Measurements from ENCODE around the gene FAM162A.
A peak's percentile ranks its signal among the peaks of the same experiment; 100 is the strongest.

FAM162A gene

GRCh38 chr3:122350814-122351418 is 33.1 kb upstream of the FAM162A start:
- ATAC-seq = 0 out of 3 replicates have a peak, but pooled peaks have one; percentile 36

GRCh38 chr3:122351612-122352011 is 32.4 kb upstream of the FAM162A start:
- TF ChIP-seq SNAI2 (CRISPR knock-in tag; IDR thresholded peaks at IDR 0.05) (no peak), ZFP3 (CRISPR knock-in tag; IDR thresholded peaks at IDR 0.05) (no peak), BACH2 (CRISPR knock-in tag; IDR thresholded peaks at IDR 0.05; ENCODE audit: borderline replicate concordance) (no peak), CREB5 (CRISPR knock-in tag; IDR thresholded peaks at IDR 0.05; ENCODE audit: low read depth) (no peak), TOX (CRISPR knock-in tag; IDR thresholded peaks at IDR 0.05; ENCODE audit: borderline replicate concordance) (no peak), POU6F1 (CRISPR knock-in tag; IDR thresholded peaks at IDR 0.05; ENCODE audit: borderline replicate concordance, low read depth) (no peak), PATZ1 (CRISPR knock-in tag; IDR thresholded peaks at IDR 0.05; ENCODE audit: borderline replicate concordance) (no peak), ZNF565 (CRISPR knock-in tag; conservative IDR thresholded peaks at IDR 0.05; ENCODE audit: low read depth) (no peak), GLIS3 (CRISPR knock-in tag; IDR thresholded peaks at IDR 0.05) (no peak), RARB (CRISPR knock-in tag; IDR thresholded peaks at IDR 0.05) (no peak), ARNTL (CRISPR knock-in tag; IDR thresholded peaks at IDR 0.05; ENCODE audit: borderline replicate concordance, low read depth) (no peak), ZC3H10 (CRISPR knock-in tag; IDR thresholded peaks at IDR 0.05) (no peak), ZNF70 (CRISPR knock-in tag; IDR thresholded peaks at IDR 0.05) (no peak), ZNF8 (CRISPR knock-in tag; IDR thresholded peaks at IDR 0.05) (no peak), CSDC2 (CRISPR knock-in tag; IDR thresholded peaks at IDR 0.05) (no peak), PPARA (CRISPR knock-in tag; IDR thresholded peaks at IDR 0.05; ENCODE audit: borderline replicate concordance) (no peak)
- TF ChIP-seq, protein P1, sequence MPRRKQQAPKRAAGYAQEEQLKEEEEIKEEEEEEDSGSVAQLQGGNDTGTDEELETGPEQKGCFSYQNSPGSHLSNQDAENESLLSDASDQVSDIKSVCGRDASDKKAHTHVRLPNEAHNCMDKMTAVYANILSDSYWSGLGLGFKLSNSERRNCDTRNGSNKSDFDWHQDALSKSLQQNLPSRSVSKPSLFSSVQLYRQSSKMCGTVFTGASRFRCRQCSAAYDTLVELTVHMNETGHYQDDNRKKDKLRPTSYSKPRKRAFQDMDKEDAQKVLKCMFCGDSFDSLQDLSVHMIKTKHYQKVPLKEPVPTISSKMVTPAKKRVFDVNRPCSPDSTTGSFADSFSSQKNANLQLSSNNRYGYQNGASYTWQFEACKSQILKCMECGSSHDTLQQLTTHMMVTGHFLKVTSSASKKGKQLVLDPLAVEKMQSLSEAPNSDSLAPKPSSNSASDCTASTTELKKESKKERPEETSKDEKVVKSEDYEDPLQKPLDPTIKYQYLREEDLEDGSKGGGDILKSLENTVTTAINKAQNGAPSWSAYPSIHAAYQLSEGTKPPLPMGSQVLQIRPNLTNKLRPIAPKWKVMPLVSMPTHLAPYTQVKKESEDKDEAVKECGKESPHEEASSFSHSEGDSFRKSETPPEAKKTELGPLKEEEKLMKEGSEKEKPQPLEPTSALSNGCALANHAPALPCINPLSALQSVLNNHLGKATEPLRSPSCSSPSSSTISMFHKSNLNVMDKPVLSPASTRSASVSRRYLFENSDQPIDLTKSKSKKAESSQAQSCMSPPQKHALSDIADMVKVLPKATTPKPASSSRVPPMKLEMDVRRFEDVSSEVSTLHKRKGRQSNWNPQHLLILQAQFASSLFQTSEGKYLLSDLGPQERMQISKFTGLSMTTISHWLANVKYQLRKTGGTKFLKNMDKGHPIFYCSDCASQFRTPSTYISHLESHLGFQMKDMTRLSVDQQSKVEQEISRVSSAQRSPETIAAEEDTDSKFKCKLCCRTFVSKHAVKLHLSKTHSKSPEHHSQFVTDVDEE (CRISPR knock-in tag; IDR thresholded peaks at IDR 0.05) = no peak
- ATAC-seq = no peak

More at GRCh38 chr3:122350814-122351418, 33.1 kb upstream of the FAM162A start:
- TF ChIP-seq ZNF565 (CRISPR knock-in tag; conservative IDR thresholded peaks at IDR 0.05; ENCODE audit: low read depth) (no peak), TOX (CRISPR knock-in tag; IDR thresholded peaks at IDR 0.05; ENCODE audit: borderline replicate concordance) (no peak)

- peak; percentile 48; the same call in 2 of the 3 replicates for ATAC-seq
These were observed 30.8 kb upstream of the FAM162A start for GRCh38 chr3:122353215-122353614.

More at GRCh38 chr3:122353215-122353614, 30.8 kb upstream of the FAM162A start:
- TF ChIP-seq TOX (CRISPR knock-in tag; IDR thresholded peaks at IDR 0.05; ENCODE audit: borderline replicate concordance) (no peak), CREB5 (CRISPR knock-in tag; IDR thresholded peaks at IDR 0.05; ENCODE audit: low read depth) (no peak), SNAI2 (CRISPR knock-in tag; IDR thresholded peaks at IDR 0.05) (no peak), PATZ1 (CRISPR knock-in tag; IDR thresholded peaks at IDR 0.05; ENCODE audit: borderline replicate concordance) (no peak), RARB (CRISPR knock-in tag; IDR thresholded peaks at IDR 0.05) (no peak), ARNTL (CRISPR knock-in tag; IDR thresholded peaks at IDR 0.05; ENCODE audit: borderline replicate concordance, low read depth) (no peak), ZNF70 (CRISPR knock-in tag; IDR thresholded peaks at IDR 0.05) (no peak)
